GM18873 (cell line): Measurements from ENCODE around the gene FCHSD2.
"Not testable (repeated sequence)": the region's sequence is repeated elsewhere in the genome, so short reads cannot be mapped to it uniquely, and the experiment has no call there.

Experiments
- ATAC-seq: cut with Tn5 transposase; IDR thresholded peaks from one replicate; pipeline ENCODE4 v1.9.1; 2021; ENCODE audit warnings: mild to moderate bottlenecking, moderate library complexity, moderate number of reproducible peaks; ENCODE audit not compliant: unreplicated experiment, low FRiP score

Gene FCHSD2

GRCh38 chr11:72977782-72978181 lies 164.3 kb downstream of the FCHSD2 start:
- not testable (repeated sequence) for ATAC-seq

- ATAC-seq, result not testable (repeated sequence)
Measured at GRCh38 chr11:72976522-72976892, 165.6 kb downstream of the FCHSD2 start.

- no peak for ATAC-seq
Measured at GRCh38 chr11:72975778-72976521, 166.2 kb downstream of the FCHSD2 start.

GRCh38 chr11:72974487-72975205 lies 167.5 kb downstream of the FCHSD2 start:
- no peak for ATAC-seq

GRCh38 chr11:72972496-72973128 lies 169.5 kb downstream of the FCHSD2 start:
- ATAC-seq, result no peak

GRCh38 chr11:72971192-72971967 lies 170.7 kb downstream of the FCHSD2 start:
- ATAC-seq, result no peak

GRCh38 chr11:72970557-72971118 lies 171.5 kb downstream of the FCHSD2 start:
- no peak for ATAC-seq

- ATAC-seq, result no peak
Measured at GRCh38 chr11:72969894-72970335, 172.2 kb downstream of the FCHSD2 start.

- no peak for ATAC-seq
Measured at GRCh38 chr11:72968390-72968789, 173.7 kb downstream of the FCHSD2 start.

- no peak for ATAC-seq
Measured at GRCh38 chr11:72965672-72966071, 176.4 kb downstream of the FCHSD2 start.

GRCh38 chr11:72962717-72963116 lies 179.4 kb downstream of the FCHSD2 start:
- ATAC-seq, result no peak

GRCh38 chr11:72962084-72962483 lies 180.0 kb downstream of the FCHSD2 start:
- no peak for ATAC-seq

- no peak for ATAC-seq
Measured at GRCh38 chr11:72959998-72960731, 182.0 kb downstream of the FCHSD2 start.

- no peak for ATAC-seq
Measured at GRCh38 chr11:72958791-72959190, 183.3 kb downstream of the FCHSD2 start.

GRCh38 chr11:72955466-72955865 lies 186.7 kb downstream of the FCHSD2 start:
- no peak for ATAC-seq

GRCh38 chr11:72954860-72955259 lies 187.3 kb downstream of the FCHSD2 start:
- ATAC-seq, result no peak

GRCh38 chr11:72953637-72954036 lies 188.5 kb downstream of the FCHSD2 start:
- no peak for ATAC-seq

- ATAC-seq, result no peak
Measured at GRCh38 chr11:72951888-72952287, 190.2 kb downstream of the FCHSD2 start.

GRCh38 chr11:72951193-72951592 lies 190.9 kb downstream of the FCHSD2 start:
- ATAC-seq, result no peak

- no peak for ATAC-seq
Measured at GRCh38 chr11:72950685-72951084, 191.4 kb downstream of the FCHSD2 start.
